ENCODE data around the gene TUT1.

DNA sequence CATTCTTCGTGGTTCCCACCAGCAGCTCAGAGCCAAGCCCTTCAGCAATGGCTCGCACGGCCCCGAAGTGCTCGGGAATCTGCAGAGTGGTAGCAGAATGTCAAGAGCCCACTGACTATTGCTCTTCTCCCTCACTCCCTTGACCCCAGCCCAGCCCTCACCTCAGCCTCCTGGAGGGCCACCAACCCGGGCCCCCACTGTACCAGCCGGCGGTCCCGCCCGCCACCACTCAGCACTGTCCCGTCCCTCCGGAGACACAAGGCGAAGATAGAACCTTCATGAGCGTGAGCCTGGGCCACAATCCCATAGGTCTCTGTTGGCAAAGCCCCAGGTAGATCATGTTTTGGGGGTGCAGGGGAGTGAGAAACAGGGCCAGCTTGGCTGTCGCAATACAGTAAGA lies 14.6 kb upstream of the TUT1 start:
- TF ChIP-seq, protein P1, sequence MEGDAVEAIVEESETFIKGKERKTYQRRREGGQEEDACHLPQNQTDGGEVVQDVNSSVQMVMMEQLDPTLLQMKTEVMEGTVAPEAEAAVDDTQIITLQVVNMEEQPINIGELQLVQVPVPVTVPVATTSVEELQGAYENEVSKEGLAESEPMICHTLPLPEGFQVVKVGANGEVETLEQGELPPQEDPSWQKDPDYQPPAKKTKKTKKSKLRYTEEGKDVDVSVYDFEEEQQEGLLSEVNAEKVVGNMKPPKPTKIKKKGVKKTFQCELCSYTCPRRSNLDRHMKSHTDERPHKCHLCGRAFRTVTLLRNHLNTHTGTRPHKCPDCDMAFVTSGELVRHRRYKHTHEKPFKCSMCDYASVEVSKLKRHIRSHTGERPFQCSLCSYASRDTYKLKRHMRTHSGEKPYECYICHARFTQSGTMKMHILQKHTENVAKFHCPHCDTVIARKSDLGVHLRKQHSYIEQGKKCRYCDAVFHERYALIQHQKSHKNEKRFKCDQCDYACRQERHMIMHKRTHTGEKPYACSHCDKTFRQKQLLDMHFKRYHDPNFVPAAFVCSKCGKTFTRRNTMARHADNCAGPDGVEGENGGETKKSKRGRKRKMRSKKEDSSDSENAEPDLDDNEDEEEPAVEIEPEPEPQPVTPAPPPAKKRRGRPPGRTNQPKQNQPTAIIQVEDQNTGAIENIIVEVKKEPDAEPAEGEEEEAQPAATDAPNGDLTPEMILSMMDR (IDR thresholded peaks at IDR 0.05), result no peak
- TF ChIP-seq POLR2A (IDR thresholded peaks at IDR 0.05), result no peak

All from testis (tissue), 2 donors.